ENCODE results near the gene C10orf62. TPM values are rescaled to one million over a fixed set of nuclear protein-coding genes. Genes with fewer than 3 reads are reported as not detected.

The C10orf62 gene, protein sequence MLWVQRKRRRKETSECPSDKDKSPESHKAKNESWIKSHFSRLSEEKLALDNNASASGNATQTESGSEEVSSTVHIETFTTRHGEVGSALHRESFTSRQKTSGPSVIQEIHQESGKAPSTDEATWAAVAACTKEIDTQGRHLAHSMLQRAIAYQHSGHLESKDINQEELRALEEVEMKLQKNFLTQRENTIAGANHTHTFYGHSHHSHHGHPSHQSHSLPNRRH
- total RNA-seq, result under 1 TPM in 1 of 4 donors, not detected in 3; 0.32 TPM

DNA sequence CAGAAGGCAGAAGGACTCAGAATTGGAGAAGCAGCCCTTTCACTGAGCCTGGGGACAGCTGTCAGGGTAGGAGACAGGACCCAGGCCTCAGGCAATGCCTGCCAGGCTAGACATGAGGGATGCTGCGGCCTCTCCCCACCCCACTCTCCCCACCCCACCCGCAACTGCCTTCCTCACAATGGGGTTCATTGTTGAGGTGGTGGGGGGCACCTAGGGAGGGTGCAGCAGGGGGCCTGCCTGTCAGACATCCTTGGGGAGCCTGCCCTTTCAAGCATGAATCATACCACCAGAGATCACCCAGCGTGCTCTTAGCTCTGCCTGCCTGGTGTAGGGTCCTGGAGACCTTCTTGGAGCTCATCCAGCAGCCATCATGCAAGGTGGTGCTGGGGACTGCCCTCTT is at the start of gene C10orf62:
Gene C10orf62 (plus strand): TSS at position 243 of the 400 bp plus-strand sequence. CDS start 177 bp downstream, outside the sequence.
- no peak for DNase-seq (ENCODE audit: low spot score in 2 of 2)
- intact Hi-C loops (cut with DNase I; ENCODE audit: low total_unique reads), result no loop called here
- H3K4me3 ChIP-seq (ENCODE audit: low read depth, poor library complexity, severe bottlenecking), result no peak within 1 kb of the TSS
- 52 to 78% methylated on average over 3 of the region's 3 CpGs for WGBS, 2 donors
- no peak for TF ChIP-seq POLR2A (IDR thresholded peaks at IDR 0.05)
- TF ChIP-seq, protein P1, sequence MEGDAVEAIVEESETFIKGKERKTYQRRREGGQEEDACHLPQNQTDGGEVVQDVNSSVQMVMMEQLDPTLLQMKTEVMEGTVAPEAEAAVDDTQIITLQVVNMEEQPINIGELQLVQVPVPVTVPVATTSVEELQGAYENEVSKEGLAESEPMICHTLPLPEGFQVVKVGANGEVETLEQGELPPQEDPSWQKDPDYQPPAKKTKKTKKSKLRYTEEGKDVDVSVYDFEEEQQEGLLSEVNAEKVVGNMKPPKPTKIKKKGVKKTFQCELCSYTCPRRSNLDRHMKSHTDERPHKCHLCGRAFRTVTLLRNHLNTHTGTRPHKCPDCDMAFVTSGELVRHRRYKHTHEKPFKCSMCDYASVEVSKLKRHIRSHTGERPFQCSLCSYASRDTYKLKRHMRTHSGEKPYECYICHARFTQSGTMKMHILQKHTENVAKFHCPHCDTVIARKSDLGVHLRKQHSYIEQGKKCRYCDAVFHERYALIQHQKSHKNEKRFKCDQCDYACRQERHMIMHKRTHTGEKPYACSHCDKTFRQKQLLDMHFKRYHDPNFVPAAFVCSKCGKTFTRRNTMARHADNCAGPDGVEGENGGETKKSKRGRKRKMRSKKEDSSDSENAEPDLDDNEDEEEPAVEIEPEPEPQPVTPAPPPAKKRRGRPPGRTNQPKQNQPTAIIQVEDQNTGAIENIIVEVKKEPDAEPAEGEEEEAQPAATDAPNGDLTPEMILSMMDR (IDR thresholded peaks at IDR 0.05), result no peak

DNA sequence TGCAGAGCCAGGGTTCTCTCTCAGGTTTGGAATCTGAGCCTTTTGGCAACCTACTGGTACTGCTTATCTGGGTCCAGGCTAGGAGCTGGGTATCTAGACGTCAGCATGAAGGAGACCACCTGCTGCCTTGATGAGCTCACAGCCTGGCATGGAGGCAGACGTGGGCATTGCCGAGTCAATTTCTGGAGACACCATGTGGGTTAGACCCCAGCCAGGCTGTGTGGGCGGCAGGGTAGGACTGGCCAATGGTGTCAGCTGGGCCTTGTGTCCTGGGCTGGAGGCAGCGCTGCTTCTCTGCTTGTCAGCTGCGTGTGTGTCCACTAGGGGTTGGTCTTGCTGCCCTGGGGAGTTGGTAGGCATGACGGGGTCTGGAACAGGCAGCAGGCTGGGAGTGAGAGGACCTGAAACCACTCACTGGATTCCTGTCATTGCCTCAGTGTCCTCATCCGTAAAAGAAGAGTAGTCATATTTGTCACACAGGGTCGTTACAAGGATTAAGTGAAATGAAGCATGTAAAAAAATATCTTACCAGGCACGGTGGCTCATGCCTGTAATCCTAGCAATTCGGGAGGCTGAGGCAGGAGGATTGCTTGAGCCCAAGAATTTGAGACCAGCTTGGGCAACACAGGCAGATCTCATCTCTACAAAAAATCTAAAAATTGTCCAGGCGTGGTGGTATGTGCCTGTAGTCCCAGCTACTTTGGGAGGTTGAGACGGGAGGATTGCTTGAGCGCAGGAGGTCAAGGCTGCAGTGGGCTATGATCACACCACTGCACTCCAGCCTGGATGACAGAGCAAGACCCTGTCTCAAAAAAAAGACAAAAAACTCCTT is 48.6 kb upstream of the C10orf62 start:
- 84 to 87% methylated on average over 11 to 14 of the region's 14 CpGs for WGBS, 2 donors
- intact Hi-C loops (cut with DNase I; ENCODE audit: low total_unique reads), result no loop called here
- DNase-seq (ENCODE audit: low spot score in 2 of 2), result no peak
- no peak overlapping the region for H3K4me3 ChIP-seq (ENCODE audit: low read depth, poor library complexity, severe bottlenecking)
- TF ChIP-seq, protein P1 (IDR thresholded peaks at IDR 0.05), result no peak
- TF ChIP-seq POLR2A (IDR thresholded peaks at IDR 0.05), result no peak

DNA sequence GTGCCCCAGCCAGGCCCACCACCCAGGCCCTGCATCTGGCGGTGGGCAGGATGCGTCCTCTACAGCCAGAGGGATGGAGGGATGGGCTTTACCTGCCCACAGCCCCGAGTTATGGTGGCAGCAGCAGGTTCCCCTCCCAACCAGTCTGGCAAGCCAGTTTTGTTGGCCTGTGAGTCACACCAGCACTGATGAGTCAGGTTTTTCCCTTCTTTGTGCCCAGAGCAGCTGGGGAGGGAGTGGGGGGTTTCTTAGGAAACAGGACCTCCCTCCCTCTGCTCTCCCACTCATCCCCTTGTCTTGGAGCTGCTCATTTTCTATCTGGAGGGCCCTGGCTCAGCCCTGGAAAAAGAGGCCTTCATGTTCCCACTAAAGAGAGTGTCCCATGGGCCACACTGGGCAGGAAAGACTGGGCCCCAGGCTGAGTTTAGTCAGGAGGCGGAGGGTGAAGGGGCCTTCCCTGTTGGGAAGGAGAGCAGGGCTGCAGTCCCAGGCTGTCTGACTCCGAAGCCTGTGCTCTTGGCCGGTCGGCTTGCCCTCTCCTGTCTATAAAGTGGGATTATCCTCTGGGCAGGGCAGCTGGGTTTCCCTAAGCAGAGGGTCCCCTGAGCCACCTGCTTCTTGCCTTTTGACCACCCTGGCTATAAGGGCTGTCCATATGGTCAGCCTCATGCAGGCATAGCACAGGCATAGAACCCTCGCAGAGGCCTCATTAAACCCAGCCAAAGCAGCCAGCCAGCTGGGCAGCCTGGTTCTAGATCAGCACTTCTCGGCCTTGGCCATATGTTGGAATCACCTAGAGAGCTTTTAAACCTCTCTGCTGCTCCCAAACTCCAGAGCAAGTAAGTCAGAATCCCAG is 47.1 kb upstream of the C10orf62 start:
- WGBS, 2 donors, result 13 to 25% methylated on average over 7 to 9 of the region's 9 CpGs
- peak; percentile 83 to 93 for DNase-seq (ENCODE audit: low spot score in 2 of 2)
- intact Hi-C loops (cut with DNase I; ENCODE audit: low total_unique reads), result no loop called here
- TF ChIP-seq, protein P1 (IDR thresholded peaks at IDR 0.05), result no peak
- TF ChIP-seq POLR2A (IDR thresholded peaks at IDR 0.05), result no peak
- no peak overlapping the region for H3K4me3 ChIP-seq (ENCODE audit: low read depth, poor library complexity, severe bottlenecking)

DNA sequence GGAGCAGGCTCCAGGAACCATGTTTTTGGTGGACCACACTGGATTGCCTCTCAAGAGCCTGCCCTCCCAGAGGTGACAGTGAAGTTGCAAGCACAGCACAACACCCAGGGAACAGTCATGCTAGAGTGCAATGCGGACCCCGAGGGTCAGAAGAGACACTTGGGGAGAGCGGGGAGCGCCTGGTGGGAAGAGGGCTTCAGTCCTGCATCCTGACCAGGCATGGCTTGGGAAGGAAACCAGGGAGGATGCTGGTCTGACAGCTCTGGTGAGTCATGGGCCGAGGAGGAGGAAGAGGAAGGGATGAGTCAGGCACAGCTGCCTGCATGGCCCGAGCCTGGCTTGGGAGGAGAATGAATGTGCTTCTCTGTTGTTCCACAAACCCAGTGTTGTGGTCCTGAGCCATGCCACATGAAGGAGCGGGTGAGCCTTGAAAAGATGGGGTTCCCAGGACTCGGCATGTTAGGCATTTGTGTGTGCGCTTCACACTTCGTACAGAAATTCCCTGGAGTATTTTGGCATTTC is 46.4 kb upstream of the C10orf62 start:
- peak; percentile 91 to 96 for DNase-seq (ENCODE audit: low spot score in 2 of 2)
- TF ChIP-seq POLR2A (IDR thresholded peaks at IDR 0.05), result no peak
- TF ChIP-seq, protein P1 (IDR thresholded peaks at IDR 0.05), result no peak
- intact Hi-C loops (cut with DNase I; ENCODE audit: low total_unique reads), result no loop called here
- no peak overlapping the region for H3K4me3 ChIP-seq (ENCODE audit: low read depth, poor library complexity, severe bottlenecking)
- WGBS, 2 donors, result 12 to 13% methylated on average over 10 of the region's 10 CpGs

DNA sequence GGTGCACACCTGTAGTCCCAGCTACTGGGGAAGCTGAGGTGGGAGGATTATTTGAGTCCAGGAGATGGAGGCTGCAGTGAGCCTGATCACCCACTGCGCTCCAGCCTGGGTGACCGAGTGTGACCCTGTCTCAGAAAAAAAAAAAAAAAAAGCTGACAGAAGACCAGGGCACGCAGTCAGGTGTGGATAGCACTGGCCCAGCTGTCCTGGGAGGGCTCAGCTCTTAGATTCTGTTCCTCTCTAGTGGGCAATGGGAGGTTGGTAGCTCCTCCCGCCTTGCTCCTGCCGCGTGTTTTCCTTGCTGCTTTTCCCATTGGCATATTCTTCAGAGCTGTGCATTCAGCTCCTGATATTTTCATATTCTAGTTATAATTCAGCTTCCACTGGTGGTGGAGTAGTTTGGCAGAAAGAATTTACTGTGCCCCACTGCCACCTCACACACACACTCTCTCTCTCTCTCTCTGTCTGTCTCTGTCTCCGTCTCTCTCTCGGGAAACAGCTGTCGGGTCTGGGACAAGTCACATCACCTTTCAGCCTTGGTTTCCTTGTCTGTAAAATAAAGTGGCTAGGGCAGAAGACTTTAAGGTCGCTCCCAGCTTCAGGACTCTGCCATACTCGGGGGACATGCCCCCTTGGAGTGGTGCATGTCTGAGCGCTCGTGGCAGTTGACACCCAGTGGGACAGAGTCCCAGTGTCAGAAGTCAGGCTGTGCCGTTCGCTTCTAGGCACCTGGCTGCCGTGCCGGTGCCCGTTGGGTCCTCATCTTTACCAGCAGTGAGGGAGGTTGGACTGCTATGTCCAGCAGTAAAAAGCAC is 42.9 kb upstream of the C10orf62 start:
- 82 to 93% methylated on average over 16 to 18 of the region's 18 CpGs for WGBS, 2 donors
- intact Hi-C loops (cut with DNase I; ENCODE audit: low total_unique reads), result no loop called here
- TF ChIP-seq, protein P1 (IDR thresholded peaks at IDR 0.05), result no peak
- no peak for TF ChIP-seq POLR2A (IDR thresholded peaks at IDR 0.05)
- no peak for DNase-seq (ENCODE audit: low spot score in 2 of 2)
- H3K4me3 ChIP-seq (ENCODE audit: low read depth, poor library complexity, severe bottlenecking), result no peak overlapping the region

All from lower leg skin (tissue), 4 donors.